H9 (cell line): Measurements from ENCODE around the gene MYO1C. TPM values are rescaled to one million over a fixed set of nuclear protein-coding genes. Genes with fewer than 3 reads are reported as not detected.

Source experiments
- DNase-seq: peaks from one replicate; pipeline ENCODE4 v3.0.0-alpha.2; 2017
- H2AFZ ChIP-seq: one replicate; pipeline ENCODE4 v1.6.1; 2013; ENCODE audit warnings: mild to moderate bottlenecking, low read length, control low read depth, moderate library complexity
- H2AK5ac ChIP-seq: 2 replicates; pipeline ENCODE4 v1.6.1; 2013; ENCODE audit warnings: low read length, control low read depth, mixed read lengths; ENCODE audit not compliant: insufficient read length
- H2BK120ac ChIP-seq: one replicate; pipeline ENCODE4 v1.6.1; 2013; ENCODE audit warnings: low read depth, mild to moderate bottlenecking, low read length, control low read depth, inconsistent platforms; ENCODE audit not compliant: poor library complexity, severe bottlenecking
- H2BK12ac ChIP-seq: 2 replicates; pipeline ENCODE4 v1.6.1; 2013; ENCODE audit warnings: low read length, control low read depth, mixed read lengths, low read depth; ENCODE audit not compliant: insufficient read length
- H2BK15ac ChIP-seq: 2 replicates; pipeline ENCODE4 v1.6.1; 2013; ENCODE audit warnings: low read depth, low read length, control low read depth
- H2BK20ac ChIP-seq: one replicate; pipeline ENCODE4 v1.6.1; 2013; ENCODE audit warnings: low read depth, mild to moderate bottlenecking, low read length, control low read depth, inconsistent platforms; ENCODE audit not compliant: poor library complexity, severe bottlenecking
- H2BK5ac ChIP-seq: 2 replicates; pipeline ENCODE4 v1.6.1; 2013; ENCODE audit warnings: low read length, control low read depth, mixed read lengths; ENCODE audit not compliant: insufficient read length
- H3K14ac ChIP-seq: 2 replicates; pipeline ENCODE4 v1.6.1; 2013; ENCODE audit warnings: low read length, control low read depth; ENCODE audit not compliant: insufficient read depth
- H3K18ac ChIP-seq: 2 replicates; pipeline ENCODE4 v1.6.1; 2013; ENCODE audit warnings: low read depth, mild to moderate bottlenecking, mixed read lengths, low read length, control low read depth; ENCODE audit not compliant: insufficient read length
- H3K23ac ChIP-seq: 2 replicates; pipeline ENCODE4 v1.6.1; 2013; ENCODE audit warnings: low read length, control low read depth, mixed read lengths, low read depth; ENCODE audit not compliant: insufficient read length
- H3K23me2 ChIP-seq: 2 replicates; pipeline ENCODE4 v1.6.1; 2013; ENCODE audit warnings: low read depth, mild to moderate bottlenecking, mixed read lengths, low read length, control low read depth; ENCODE audit not compliant: insufficient read length, poor library complexity, severe bottlenecking
- H3K27ac ChIP-seq: 2 replicates; pipeline ENCODE4 v1.5.1; 2013; ENCODE audit warnings: low read length, control low read depth, mixed read lengths, low read depth; ENCODE audit not compliant: insufficient read length
- H3K27me3 ChIP-seq: 2 replicates; pipeline ENCODE4 v1.6.1; 2013; ENCODE audit warnings: low read length, control low read depth, inconsistent platforms; ENCODE audit not compliant: insufficient read depth
- H3K4ac ChIP-seq: 2 replicates; pipeline ENCODE4 v1.6.1; 2013; ENCODE audit warnings: low read depth, mild to moderate bottlenecking, control low read depth, inconsistent platforms, low read length, moderate library complexity
- H3K4me1 ChIP-seq: 2 replicates; pipeline ENCODE4 v1.6.1; 2013; ENCODE audit warnings: low read length, control low read depth, inconsistent platforms; ENCODE audit not compliant: insufficient read depth
- H3K4me2 ChIP-seq: 2 replicates; pipeline ENCODE4 v1.6.1; 2013; ENCODE audit warnings: low read length, control low read depth, mixed read lengths; ENCODE audit not compliant: insufficient read length, insufficient read depth
- H3K56ac ChIP-seq: 2 replicates; pipeline ENCODE4 v1.6.1; 2013; ENCODE audit warnings: low read depth, mild to moderate bottlenecking, mixed read lengths, low read length, control low read depth; ENCODE audit not compliant: insufficient read length
- H3K79me1 ChIP-seq: 2 replicates; pipeline ENCODE4 v1.6.1; 2013; ENCODE audit warnings: low read depth, mild to moderate bottlenecking, moderate library complexity, low read length, control low read depth, inconsistent platforms; ENCODE audit not compliant: insufficient read depth, poor library complexity, severe bottlenecking
- H3K79me2 ChIP-seq: 2 replicates; pipeline ENCODE4 v1.6.1; 2013; ENCODE audit warnings: low read length, control low read depth, inconsistent platforms; ENCODE audit not compliant: insufficient read depth
- H3K9ac ChIP-seq: 2 replicates; pipeline ENCODE4 v1.6.1; 2013; ENCODE audit warnings: low read length, control low read depth, mixed read lengths; ENCODE audit not compliant: insufficient read length; ENCODE audit errors: extremely low read depth
- H3K9me3 ChIP-seq: one replicate; pipeline ENCODE4 v1.6.1; 2013; ENCODE audit warnings: low read depth, low read length, inconsistent platforms; ENCODE audit not compliant: control insufficient read depth
- H3T11ph ChIP-seq: one replicate; pipeline ENCODE4 v1.6.1; 2013; ENCODE audit warnings: mild to moderate bottlenecking, low read length, control low read depth, inconsistent platforms
- H4K20me1 ChIP-seq: one replicate; pipeline ENCODE4 v1.6.1; 2013; ENCODE audit not compliant: control insufficient read depth, insufficient read length, insufficient read depth
- H4K5ac ChIP-seq: 2 replicates; pipeline ENCODE4 v1.6.1; 2013; ENCODE audit warnings: low read depth, mild to moderate bottlenecking, mixed read lengths, low read length, control low read depth; ENCODE audit not compliant: insufficient read length
- H4K8ac ChIP-seq: replicated peaks from 2 replicates; pipeline ENCODE4 v1.6.1; 2013; ENCODE audit warnings: low read length, control low read depth, mixed read lengths, low read depth; ENCODE audit not compliant: insufficient read length
- H4K91ac ChIP-seq: 2 replicates; pipeline ENCODE4 v1.6.1; 2013; ENCODE audit warnings: low read depth, mild to moderate bottlenecking, moderate library complexity, mixed read lengths, low read length, control low read depth; ENCODE audit not compliant: insufficient read length
- H3K27ac Mint-ChIP-seq, 3 experiments: 2 replicates in 2 of 3; 3 replicates in 1 of 3; pipeline ENCODE4 v1.8.0; 2020 to 2021; ENCODE audit warnings: mixed read lengths in 3 of 3, mild to moderate bottlenecking in 1 of 3, moderate library complexity in 1 of 3
- H3K27me3 Mint-ChIP-seq: 2 replicates; pipeline ENCODE4 v1.8.0; 2021; ENCODE audit warnings: low read depth, mild to moderate bottlenecking, moderate library complexity, mixed read lengths
- H3K36me3 Mint-ChIP-seq, 3 experiments: 2 replicates in 2 of 3; 3 replicates in 1 of 3; pipeline ENCODE4 v1.8.0; 2020 to 2021; ENCODE audit warnings: low read depth in 3 of 3, mixed read lengths in 3 of 3; ENCODE audit not compliant: insufficient read depth in 1 of 3
- H3K4me1 Mint-ChIP-seq, 2 experiments: 2 replicates each; pipeline ENCODE4 v1.8.0; 2020; ENCODE audit warnings: mixed read lengths in 2 of 2
- H3K4me3 Mint-ChIP-seq, 2 experiments: 2 replicates in 1 of 2; 3 replicates in 1 of 2; pipeline ENCODE4 v1.8.0; 2020 to 2021; ENCODE audit warnings: mild to moderate bottlenecking in 2 of 2, mixed read lengths in 2 of 2, moderate library complexity in 1 of 2
- H3K9me3 Mint-ChIP-seq, 2 experiments: 2 replicates in 1 of 2; 3 replicates in 1 of 2; pipeline ENCODE4 v1.8.0; 2020; ENCODE audit warnings: mild to moderate bottlenecking in 2 of 2, mixed read lengths in 2 of 2, moderate library complexity in 1 of 2
- CTCF ChIP-seq: fragments of 200-600 bp; sonication (generic); conservative IDR thresholded peaks from 3 replicates; pipeline ENCODE4 v1.8.0; 2021; ENCODE audit warnings: antibody characterized with exemption, mild to moderate bottlenecking
- WGBS: extraction: QIAGEN DNeasy Blood & Tissue Kit; methylation state at CpG from one replicate; pipeline ENCODE4 v1.1.7; 2013; ENCODE audit warnings: missing lambda C conversion rate, low lambda C conversion rate, mixed read lengths; ENCODE audit not compliant: insufficient read length; ENCODE audit errors: extremely low coverage; 5-methylcytosine and 5-hydroxymethylcytosine counted together
- total RNA-seq: library from RNA; stranded (reverse); gene quantifications from 2 replicates; pipeline ENCODE4 v1.2.1, GENCODE V29; 2021

Gene MYO1C
- total RNA-seq, 1 experiment from 2014 or later: 86.5 TPM

DNA sequence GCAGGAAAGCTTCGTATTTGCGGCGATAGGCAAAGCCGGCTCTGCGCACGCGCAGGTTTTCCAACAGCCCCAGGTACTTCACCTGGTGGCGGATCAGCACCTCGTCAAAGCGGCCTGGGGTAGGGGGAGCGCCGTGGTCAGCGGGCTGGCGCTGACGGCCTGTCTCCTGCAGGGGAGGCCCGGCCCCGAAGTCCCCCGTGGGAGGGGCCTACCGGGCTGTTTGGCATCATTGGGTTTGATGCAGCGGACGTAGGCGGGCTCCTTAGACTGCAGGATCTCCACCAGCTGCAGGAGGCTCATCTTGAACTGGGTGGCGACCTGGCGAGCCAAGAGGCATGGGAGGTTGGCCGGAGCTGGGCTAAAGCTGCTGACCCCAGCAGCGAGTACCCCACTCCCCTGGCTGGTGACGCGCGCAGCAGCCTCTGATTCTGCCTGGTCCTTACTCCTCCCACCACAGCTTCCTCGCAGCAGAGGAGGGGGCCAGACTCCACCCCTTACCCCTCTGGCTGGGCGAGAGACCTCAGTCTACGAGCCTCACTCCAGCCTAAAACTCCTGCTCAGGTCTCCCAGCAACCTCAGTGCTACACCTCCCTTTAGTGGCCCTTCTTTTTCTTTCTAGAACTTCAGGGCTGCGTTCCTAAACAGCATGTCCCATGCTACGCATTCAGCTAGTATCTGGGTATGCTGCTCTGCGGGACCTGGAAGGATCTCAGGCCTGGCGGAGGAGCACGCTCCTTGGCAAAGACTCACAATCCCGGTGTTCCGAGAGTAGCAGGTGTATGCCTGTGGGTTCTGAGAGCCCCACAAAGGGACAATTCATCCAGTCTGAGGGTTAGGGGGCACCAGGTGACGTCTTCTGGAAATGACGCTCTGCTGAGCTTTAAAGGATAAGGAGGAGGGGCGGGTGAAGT, 20.3 kb downstream of the MYO1C start:
- Mint-ChIP-seq H3K4me1 (peaks cover 0 to 23% of the 10 kb centered on the region in 2 experiments; a peak in 2 of 4 replicates), H3K27me3 (no peaks in the 10 kb centered on the region), H3K4me3 (peak overlapping the region in 1 of 2 experiments; percentile 73; a peak in 3 of 5 replicates), H3K36me3 (peaks cover 10 to 64% (median 34%) of the 10 kb centered on the region in 3 experiments; a peak in 6 of 7 replicates), H3K27ac (peak overlapping the region in 1 of 3 experiments; percentile 63; a peak in 3 of 7 replicates), H3K9me3 (no peaks in the 10 kb centered on the region)
- Histone ChIP-seq H3K9me3 (no peaks in the 10 kb centered on the region), H3K23ac (no peak overlapping the region), H3K79me2 (no peaks in the 10 kb centered on the region), H3K4me1 (no peaks in the 10 kb centered on the region), H3K9ac (no peak overlapping the region), H2BK12ac (no peak overlapping the region), H3K23me2 (no peaks in the 10 kb centered on the region), H3K4me2 (no peak overlapping the region), H2BK20ac (no peak overlapping the region), H4K8ac (no peak overlapping the region), H3K14ac (no peak overlapping the region), H2BK120ac (no peak overlapping the region), H3K4ac (no peak overlapping the region), H2AFZ (no peak overlapping the region), H4K5ac (no peak overlapping the region), H2BK15ac (no peak overlapping the region), H4K91ac (no peak overlapping the region), H3K27me3 (no peaks in the 10 kb centered on the region), H3K56ac (no peak overlapping the region), H4K20me1 (no peaks in the 10 kb centered on the region), H3K18ac (no peak overlapping the region), H3T11ph (no peak overlapping the region), H3K27ac (no peak overlapping the region), H3K79me1 (no peaks in the 10 kb centered on the region), H2BK5ac (no peak overlapping the region), H2AK5ac (no peak overlapping the region)
- TF ChIP-seq CTCF: no peak
- peak; percentile 72 for DNase-seq
- WGBS: no CpG with 5 or more reads among the region's 42 CpGs
